DMS 273 (cell line): ENCODE measurements around the gene RB1.
"Not testable (repeated sequence)": the region's sequence is repeated elsewhere in the genome, so short reads cannot be mapped to it uniquely, and the experiment has no call there.

Experiments used
- DNase-seq: peaks from one replicate; lab custom pipeline; 2025; ENCODE audit not compliant: unreplicated experiment; lab: John Stamatoyannopoulos, UW

RB1 gene

GRCh38 chr13:48448285-48448958, 144.9 kb downstream of the RB1 start:
- DNase-seq, result no peak

GRCh38 chr13:48448959-48449614, 145.5 kb downstream of the RB1 start:
- DNase-seq, result no peak

- DNase-seq, result no peak
Measured at GRCh38 chr13:48449656-48450055, 146.1 kb downstream of the RB1 start.

- DNase-seq, result not testable (repeated sequence)
Measured at GRCh38 chr13:48451196-48451595, 147.6 kb downstream of the RB1 start.

GRCh38 chr13:48456546-48456945, 153.0 kb downstream of the RB1 start:
- DNase-seq, result no peak

- DNase-seq, result no peak
Measured at GRCh38 chr13:48457578-48458242, 154.2 kb downstream of the RB1 start.

GRCh38 chr13:48475230-48475629, 171.7 kb downstream of the RB1 start:
- no peak for DNase-seq

GRCh38 chr13:48476215-48476614, 172.7 kb downstream of the RB1 start:
- DNase-seq, result no peak

GRCh38 chr13:48476686-48477085, 173.1 kb downstream of the RB1 start:
- DNase-seq, result no peak

- DNase-seq, result no peak
Measured at GRCh38 chr13:48477191-48477855, 173.8 kb downstream of the RB1 start.

- DNase-seq, result no peak
Measured at GRCh38 chr13:48478391-48478790, 174.8 kb downstream of the RB1 start.

- DNase-seq, result no peak
Measured at GRCh38 chr13:48483575-48483974, 180.0 kb downstream of the RB1 start.

- no peak for DNase-seq
Measured at GRCh38 chr13:48485432-48485831, 181.9 kb downstream of the RB1 start.

- no peak for DNase-seq
Measured at GRCh38 chr13:48486362-48486761, 182.8 kb downstream of the RB1 start.

- DNase-seq, result no peak
Measured at GRCh38 chr13:48486836-48487235, 183.3 kb downstream of the RB1 start.

- no peak for DNase-seq
Measured at GRCh38 chr13:48487968-48488367, 184.4 kb downstream of the RB1 start.

GRCh38 chr13:48488995-48489394, 185.4 kb downstream of the RB1 start:
- DNase-seq, result no peak

- no peak for DNase-seq
Measured at GRCh38 chr13:48489666-48490065, 186.1 kb downstream of the RB1 start.

GRCh38 chr13:48490241-48490640, 186.7 kb downstream of the RB1 start:
- DNase-seq, result no peak

GRCh38 chr13:48491423-48492095, 188.0 kb downstream of the RB1 start:
- no peak for DNase-seq

- no peak for DNase-seq
Measured at GRCh38 chr13:48492096-48492440, 188.5 kb downstream of the RB1 start.
